GM12874 (cell line): ENCODE results near the gene ZBTB18.

Source experiments
- TF ChIP-seq, protein P1 (sequence below): IDR thresholded peaks from 2 replicates; pipeline ENCODE4 v1.5.1; 2011; ENCODE audit warnings: low read depth, mild to moderate bottlenecking, control low read depth, low read length, moderate library complexity; ENCODE audit not compliant: insufficient read depth

ZBTB18 gene

DNA sequence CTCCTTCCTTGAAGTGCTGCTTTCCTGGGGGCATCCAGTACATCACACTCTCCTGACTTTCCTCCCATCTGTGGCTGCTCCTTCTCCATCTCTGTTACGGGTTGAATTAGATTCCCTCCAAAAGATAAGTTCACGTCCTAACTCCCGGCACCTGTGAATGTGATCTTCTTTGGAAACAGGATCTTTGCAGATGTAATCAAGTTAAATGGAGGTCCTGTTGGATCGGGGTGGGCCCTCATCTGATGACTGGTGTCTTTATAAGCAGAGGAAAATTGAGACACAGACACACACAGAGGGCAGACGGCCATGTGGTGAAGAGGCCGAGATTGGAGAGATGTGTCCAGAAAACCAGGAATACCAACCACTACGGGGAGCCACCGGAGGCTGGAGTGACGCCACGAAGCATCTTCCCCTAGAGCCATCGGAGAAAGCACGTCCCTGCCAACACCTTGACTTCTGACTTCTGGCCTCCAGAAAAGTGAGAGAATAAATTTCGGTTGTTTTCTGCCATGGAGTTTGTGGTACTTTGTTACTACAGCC is 36.0 kb downstream of the ZBTB18 start:
- TF ChIP-seq, protein P1, sequence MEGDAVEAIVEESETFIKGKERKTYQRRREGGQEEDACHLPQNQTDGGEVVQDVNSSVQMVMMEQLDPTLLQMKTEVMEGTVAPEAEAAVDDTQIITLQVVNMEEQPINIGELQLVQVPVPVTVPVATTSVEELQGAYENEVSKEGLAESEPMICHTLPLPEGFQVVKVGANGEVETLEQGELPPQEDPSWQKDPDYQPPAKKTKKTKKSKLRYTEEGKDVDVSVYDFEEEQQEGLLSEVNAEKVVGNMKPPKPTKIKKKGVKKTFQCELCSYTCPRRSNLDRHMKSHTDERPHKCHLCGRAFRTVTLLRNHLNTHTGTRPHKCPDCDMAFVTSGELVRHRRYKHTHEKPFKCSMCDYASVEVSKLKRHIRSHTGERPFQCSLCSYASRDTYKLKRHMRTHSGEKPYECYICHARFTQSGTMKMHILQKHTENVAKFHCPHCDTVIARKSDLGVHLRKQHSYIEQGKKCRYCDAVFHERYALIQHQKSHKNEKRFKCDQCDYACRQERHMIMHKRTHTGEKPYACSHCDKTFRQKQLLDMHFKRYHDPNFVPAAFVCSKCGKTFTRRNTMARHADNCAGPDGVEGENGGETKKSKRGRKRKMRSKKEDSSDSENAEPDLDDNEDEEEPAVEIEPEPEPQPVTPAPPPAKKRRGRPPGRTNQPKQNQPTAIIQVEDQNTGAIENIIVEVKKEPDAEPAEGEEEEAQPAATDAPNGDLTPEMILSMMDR: no peak

DNA sequence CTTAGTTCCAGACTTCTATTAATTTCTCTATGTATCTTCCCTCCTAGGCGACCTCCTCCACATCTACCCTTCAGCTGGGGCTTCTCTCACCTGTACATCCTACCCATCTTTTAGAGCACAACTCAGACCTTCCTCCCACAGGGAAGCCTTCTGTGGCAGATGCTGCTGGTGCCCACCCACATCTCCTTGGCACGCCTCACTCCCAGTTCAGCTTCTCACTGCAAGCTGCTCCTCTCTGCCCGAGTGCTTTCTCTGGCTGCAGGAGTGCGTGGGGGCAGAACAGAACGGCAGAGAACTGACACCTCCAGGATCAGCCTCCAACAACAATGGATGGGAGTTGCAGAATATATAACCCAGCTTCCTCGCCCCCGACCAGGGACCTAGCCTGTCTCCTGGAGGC is 36.5 kb downstream of the ZBTB18 start:
- TF ChIP-seq, protein P1: no peak

DNA sequence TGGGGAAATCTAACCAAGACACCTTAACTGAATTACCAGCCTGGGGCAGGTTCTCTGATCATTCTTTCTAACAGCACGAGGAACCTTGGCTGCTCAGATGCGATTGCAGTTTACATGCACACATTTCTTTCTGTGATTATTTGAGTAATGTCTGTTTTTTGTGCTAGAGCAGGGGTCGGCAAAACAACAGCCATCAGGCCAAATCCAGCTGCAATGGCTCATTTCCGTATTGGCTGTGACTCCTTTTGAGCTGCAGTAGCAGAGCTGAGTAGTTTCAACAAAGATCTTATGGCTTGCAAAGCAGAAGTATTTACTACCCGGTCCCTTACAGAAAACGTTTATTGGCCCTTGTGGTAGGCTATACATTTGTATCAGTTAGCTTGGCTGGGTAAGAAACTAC is 37.1 kb downstream of the ZBTB18 start:
- TF ChIP-seq, protein P1: no peak

GRCh38 chr1:244089561-244089960 is 38.5 kb downstream of the ZBTB18 start:
- TF ChIP-seq, protein P1: no peak

DNA sequence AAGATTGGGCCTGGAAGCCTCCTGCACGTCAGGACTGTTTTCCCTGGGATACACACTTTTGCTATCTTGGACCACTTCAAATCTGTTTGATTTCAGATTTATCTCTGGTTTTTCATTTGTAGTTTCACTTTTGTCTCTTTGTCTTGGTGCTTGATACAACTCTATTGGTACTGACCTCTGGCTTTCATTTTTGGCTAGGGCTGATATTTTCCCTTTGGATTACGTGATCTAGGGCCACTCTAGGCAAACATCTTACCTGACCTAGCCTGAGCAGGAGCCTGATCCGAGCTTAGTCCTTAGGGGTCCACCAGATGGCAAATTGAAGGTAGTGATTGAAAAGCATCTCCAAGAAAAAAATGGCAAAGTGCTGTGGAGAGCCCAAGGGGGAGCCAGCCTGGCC is 39.6 kb downstream of the ZBTB18 start:
- TF ChIP-seq, protein P1: no peak

DNA sequence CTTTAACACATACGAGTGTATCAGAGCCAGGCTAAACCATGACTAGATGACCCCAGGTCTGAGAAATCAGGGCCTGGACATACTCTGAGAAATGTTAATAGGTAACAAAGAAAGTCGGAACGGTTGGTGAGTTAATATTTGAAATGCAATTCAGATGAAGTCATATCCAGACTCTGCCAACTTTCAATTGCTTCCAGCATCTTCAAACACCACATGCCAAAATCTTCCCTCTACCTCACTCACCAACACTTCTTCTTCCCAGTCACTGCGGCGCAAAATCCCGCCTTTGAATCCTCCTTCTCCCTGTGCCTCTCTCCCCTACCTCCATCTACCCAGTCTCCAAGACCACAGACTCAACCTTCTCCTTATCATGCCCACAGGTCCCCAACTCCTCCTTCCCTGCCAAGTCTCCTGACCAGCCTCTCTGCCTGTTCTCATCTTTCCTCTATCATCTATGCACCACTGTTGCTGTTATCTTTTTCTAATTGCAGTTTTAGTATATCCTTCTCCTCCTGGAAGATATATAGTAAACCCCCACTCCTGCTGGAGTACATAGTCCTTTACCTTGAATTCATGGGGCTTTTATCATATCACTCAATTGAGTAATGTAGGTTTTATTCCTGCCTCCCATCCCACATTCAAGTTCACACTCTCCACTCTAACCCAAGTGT is 41.3 kb downstream of the ZBTB18 start:
- TF ChIP-seq, protein P1: no peak

DNA sequence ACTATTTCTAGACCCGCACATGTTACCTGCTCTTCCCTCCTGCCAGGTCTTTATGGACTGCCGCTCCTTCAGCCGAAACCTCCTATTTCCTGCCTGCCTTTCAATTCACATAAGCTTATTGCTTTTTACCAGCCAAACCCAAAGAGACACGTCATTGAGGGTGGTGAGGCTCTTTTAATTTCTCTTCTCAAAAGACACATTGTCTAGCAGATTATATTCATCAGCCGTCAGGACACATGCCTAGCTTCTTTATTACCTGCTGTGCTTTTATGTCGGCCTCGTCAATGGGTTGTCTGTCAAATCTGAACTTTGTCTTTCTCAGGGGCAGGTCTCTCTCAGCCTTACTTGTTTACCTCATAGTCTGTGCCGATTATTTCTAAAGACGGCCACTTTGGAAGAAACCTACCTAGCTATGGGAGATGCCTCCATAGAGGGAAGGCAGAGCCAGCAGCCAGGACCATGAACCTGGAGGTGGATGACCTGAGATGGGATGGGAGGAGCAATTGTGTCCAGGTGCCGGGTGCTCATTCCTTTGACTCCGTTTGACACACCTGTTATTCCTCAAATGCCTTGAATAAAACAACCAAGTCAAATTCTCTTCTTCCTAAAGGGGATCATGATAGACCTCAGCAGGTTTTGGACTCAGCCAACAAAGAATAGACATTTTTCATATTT is 42.0 kb downstream of the ZBTB18 start:
- TF ChIP-seq, protein P1: no peak
